HG03457 (cell line): ENCODE data around the gene LBR.
"Not testable (repeated sequence)": the region's sequence is repeated elsewhere in the genome, so short reads cannot be mapped to it uniquely, and the experiment has no call there.

ENCODE experiments used
- ATAC-seq: cut with Tn5 transposase; IDR thresholded peaks from one replicate; pipeline ENCODE4 v1.9.1; 2021; ENCODE audit warnings: moderate number of reproducible peaks; ENCODE audit not compliant: unreplicated experiment

The LBR gene

DNA sequence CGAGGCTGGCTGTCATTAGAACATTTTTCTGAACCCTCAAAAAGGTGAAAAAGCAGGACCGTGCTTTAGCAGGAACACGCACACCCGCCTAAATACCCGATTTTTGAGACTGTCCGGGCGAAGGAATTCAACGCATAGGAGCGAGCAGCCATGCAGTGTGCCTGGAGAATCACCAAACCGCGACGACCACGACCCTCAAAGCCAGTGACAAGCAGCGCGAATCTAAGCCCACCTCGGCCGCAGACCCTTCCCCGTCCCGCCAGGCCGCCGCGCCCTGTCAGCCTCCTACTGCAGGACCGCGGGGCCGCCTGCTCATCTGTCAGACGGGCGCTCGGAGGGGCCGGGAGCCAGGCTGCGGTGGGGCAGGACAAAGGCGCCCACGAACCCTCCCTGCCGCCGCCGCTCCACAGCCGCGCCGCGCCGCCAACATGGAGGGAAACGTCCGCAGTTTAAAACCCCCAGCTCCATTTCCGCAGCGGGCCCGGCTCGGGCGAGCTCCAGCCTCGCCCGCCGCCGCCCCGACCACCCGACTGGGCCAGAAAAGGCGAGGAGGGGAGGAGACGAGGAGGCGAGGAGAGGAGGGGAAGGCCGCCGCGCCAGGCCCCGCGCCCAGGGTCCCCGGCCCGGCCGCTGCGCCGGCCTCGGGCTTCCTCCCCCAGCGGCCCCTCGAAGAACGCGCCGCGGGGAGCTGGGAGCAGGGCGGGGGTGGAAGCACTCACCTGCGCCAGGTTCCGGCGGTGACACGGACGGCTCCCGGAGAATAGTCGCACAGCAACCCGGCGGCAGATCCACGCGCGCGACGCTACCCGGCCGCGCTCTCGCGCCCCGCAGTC lies at the start of gene LBR:
Gene LBR, minus strand, starts transcription at position 804 of the 833 bp plus-strand sequence. CDS start 3,963 bp downstream, outside the sequence.
- peak; percentile 21 for ATAC-seq

DNA sequence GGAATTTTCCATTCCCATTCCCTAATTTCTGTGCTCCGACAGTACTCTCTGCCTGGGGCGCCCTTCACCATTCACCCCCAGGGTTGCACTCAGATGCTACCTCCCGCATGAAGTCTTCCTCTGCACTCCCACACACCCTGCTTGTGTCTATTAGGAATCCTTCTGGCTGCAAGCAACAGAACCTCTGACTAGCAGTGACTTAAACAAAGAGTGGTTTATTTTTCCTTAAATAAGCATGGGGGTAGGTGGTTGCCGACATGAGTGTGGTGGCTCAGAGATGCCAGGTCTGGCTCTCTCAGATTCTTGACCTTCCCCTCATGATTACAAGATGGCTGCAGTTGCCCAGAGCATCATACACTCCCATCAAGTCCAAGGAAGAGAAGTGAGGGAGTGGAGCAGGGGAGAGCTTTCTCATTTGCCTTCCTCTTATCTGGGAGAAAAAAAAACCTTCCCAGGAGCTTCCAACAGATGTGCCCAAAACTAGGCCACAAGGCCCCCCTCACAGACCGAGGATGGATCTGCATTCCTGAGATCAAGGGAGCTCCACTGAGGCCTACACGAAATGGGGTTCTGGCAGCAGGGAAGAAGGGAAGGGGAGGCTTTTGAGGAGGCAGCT lies 49.6 kb upstream of the LBR start:
- no peak for ATAC-seq

DNA sequence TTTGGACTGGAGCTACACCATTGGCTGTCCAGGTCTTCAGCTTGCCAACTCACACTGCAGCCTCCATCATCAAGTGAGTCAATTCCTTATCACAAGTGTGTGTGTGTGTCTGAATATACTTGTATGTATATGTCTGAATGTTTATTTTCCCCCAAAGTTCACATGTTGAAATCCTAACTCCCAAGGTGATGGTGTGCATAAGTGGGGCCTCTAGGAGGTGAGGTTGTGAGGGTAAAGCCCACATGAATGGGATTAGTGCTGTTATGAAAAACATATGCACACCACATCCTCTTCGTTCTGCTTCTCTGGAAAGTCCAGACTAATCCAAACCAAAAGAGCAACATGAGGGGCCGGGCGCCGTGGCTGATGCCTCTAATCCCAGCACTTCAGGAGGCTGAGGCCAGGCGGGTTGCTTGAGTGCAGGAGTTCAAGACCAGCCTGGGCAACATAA lies 48.7 kb upstream of the LBR start:
- ATAC-seq, result no peak

DNA sequence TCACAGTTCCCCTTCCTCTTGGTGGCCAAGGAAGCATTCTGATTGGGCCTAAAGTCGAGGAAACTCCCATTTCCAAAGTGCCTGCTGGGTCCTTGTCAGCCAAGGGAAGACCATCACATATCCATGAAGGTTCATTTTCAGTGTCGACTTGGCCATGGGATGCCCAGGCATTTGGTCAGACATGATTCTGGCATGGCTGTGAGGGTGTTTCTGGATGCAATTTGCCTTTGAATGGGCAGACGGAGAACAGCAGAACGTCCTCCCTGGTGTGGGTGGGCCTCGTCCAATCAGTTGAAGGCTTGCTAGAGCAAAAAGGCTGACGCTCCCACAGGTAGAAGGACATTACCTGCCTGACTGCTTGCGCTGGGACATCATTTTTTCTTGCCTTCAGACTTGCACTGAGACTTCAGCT lies 48.3 kb upstream of the LBR start:
- ATAC-seq, result no peak

DNA sequence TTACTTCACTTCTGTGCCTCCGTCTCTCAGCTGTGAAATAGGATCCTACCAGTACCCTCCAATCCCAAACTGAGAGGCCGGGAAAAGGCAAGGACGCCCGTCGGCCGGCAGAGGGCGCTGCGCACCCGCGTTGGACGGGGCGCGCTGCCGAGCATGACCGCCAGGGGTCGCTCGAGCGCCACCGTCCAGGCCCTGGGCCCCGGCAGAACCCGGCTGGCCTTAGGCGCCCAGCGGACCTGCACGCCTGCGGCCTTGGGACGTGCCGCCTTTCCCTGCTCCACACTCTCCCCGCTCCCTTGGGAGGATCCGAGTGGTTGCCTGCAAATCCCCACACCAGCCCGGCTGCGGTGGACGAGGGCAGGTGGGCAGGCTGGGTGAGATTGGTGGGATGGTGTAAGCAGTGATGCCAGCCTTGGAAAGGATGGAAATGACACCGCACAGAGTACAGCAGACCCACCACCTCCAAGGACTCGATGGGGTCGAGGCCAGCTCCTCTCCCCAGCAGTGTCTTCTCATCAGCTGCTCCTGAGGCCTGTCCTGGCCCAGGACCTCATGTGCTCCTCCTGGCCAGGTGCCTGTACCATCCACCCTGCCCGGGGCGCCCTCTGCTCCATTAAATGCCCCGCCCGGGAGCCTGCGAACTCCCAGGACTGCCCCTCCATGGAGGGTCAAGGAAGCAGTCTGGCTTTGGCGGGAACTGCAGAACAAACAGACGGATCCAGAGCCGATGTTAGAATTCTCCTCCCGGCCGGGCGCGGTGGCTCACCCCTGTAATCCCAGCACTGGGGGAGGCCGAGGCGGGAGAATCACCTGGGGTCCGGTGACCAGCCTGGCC lies 47.4 kb upstream of the LBR start:
- ATAC-seq, result peak; percentile 58

DNA sequence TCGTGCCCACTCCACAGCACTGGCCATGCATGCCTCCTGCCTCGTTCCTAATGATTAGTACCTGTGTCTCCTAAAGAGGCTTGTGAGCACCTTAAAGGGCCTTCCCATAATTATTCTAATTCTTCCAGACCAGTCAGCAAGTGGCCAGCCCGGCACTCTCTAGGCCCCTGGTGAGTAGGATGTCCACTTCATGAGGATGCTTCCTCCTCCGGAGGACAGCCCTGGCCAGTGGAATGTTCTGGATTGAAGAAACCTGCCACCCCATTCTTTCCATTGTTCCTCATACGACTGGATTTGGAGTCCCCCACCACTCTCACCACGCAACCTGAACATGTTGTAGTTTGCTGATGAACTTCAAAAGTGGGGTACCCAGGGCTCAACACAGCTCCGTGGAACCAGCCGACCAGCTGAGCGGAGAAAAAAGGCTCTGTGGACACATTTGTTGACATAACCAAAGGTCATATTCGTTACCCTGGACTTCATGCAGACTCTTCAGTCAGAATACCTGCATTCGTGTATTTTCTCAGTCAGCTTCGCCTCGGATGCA lies 46.7 kb upstream of the LBR start:
- ATAC-seq, result no peak

DNA sequence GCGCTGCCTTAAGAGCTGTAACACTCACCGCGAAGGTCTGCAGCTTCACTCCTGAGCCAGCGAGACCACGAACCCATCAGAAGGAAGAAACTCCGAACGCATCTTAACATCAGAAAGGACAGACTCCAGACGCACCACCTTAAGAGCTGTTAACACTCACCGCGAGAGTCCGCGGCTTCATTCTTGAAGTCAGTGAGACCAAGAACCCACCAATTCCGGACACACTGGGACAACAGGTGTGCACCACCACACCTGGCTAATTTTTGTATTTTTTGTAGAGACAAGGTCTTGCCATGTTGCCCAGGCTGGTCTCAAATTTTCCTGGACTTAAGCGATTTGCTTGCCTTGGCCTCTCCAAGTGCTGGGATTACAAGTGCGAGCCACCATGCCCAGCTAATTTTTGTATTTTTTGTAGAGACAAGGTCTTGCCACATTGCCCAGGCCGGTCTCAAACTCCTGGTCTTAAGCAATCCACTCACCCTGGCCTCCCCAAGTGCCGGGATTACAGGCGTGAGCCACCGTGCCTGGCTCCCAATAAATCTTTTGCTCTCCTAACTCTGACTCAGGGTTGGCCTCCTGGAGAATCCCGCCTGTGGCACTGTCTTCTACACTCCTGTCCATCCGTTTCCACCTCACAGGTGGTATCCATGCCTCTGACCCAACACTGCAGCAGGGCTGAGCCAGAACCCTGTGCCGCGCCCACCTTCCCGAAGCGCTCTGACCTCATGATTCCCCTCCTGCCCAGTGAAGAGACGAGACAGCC lies 46.0 kb upstream of the LBR start:
- ATAC-seq, result not testable (repeated sequence)

DNA sequence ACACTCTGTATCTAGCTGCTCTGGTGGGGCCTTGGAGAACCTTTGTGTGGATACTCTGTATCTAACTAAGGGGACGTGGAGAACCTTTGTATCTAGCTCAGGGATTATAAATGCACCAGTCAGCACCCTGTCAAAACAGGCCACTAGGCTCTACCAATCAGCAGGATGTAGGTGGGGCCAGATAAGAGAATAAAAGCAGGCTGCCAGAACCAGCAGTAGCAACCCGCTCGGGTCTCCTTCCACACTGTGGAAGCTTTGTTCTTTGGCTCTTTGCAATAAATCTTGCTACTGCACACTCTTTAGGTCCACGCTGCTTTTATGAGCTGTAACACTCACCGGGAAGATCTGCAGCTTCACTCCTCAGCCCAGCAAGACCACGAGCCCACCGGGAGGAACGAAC lies 45.4 kb upstream of the LBR start:
- not testable (repeated sequence) for ATAC-seq

DNA sequence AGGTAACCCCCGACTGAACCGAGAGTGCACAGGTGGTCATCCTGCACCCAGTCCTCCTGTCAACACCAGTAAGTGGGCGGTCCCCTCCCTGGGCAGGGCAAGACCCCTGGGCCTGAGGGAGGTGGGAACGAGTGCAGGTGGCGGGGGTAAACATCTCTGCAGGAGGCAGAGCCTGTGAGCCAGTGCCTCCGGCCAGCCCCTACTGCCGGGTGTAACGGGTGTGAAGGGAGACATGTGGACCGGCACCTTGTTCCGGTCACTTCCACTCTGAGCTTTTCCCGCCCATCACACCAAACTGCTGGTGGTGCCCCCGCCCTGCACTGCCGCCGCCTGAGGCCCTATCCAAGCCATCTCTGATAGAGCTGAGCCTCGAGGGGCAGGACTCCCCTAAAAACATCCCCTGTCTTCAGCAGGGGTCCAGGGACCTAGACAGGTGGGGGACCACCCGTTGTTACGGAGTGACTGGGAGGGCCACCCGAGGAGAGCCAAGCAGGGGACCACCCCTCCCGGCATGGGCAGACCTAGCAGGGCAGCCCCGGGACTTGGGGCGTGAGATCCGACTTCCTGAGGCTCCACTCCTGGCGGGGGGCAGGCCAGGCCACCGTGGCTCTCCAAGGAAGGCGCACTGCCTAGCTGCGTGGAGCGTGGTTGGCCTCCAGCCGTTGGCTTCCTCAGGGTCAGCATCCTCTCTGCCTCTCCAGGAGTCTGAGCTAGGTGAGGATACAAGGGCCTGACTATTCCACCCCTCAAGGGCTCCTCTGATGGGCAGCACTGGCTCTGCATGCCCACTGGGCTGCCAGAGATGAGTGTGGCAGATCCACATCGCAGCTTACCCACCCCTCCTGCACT lies 43.8 kb upstream of the LBR start:
- ATAC-seq, result no peak

DNA sequence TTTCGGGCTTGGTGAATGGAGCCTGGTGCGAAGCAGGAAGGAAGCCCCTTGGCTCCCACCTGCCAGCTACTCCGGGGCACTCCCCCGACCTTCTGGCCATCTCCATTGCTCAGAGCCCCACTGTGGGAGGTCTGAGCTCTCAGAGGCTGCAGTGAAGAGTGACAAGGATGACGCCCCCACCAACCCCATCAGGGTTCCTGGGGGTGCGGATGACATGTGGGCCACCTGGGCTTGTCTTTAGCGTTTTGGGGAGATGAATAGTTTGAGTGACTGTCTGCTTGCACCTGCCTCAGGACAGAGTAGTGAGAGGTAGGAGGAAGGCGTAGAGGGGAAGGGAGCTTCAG lies 43.2 kb upstream of the LBR start:
- ATAC-seq, result no peak

DNA sequence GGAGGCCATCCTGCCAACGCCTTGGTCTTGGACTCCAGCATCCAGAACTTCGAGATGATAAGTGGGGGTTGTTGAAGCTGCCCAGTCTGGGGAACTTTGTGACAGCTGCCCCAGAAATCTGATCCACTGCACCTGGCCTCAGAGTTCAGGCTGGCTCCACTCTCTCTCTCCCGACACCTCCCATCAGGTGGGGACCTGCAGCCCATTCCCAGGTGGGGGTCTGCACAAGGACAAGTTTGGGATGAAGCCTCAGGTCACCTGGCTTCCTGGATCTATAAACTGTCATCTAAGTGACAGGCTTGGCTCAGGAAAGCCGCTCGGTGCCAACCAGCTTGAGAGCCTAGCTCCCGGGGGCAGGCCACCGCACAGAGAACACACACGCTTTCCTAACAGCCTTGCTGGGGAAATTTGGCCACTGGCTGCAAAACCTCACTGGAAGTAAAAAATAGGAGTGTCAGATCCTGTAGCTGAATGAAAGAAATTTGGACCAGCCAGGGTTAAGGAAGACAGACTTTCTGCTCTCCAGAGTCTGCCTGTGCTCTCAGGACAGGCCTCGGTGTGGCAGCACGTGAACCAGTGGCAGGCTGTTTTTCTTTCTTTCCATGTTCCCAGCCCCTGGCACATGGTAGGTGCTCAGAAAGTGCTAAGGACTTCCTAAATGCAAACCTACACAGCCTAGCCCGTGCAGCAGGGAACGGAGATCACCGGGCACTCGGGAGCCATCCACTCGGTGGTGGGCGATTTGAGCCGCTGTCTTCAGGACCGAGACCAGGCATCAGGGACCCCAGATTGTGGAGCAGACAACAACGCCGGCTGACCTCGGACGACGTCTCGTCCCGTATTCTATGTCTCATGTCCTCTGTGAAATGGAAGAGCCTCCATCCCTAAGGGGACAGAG lies 42.6 kb upstream of the LBR start:
- no peak for ATAC-seq

DNA sequence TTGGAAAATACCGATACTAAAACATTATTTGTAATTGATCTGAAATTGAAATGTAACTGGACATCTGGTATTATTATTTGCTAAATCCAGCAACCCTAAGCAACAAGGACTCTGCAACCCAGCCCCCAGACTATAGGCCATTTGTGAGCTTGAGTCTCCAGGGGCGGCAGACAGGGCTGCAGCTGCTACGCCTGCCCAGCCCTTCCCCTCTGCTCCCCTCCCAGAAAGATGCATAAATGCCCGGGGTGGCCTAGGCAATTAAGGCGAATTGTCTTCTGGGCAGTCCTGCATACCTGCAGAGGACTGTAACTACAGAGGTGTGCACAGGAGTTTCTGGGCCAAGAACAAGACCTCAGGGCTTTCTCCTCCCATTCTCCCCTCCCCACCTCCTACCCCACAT lies 41.2 kb upstream of the LBR start:
- ATAC-seq, result no peak

DNA sequence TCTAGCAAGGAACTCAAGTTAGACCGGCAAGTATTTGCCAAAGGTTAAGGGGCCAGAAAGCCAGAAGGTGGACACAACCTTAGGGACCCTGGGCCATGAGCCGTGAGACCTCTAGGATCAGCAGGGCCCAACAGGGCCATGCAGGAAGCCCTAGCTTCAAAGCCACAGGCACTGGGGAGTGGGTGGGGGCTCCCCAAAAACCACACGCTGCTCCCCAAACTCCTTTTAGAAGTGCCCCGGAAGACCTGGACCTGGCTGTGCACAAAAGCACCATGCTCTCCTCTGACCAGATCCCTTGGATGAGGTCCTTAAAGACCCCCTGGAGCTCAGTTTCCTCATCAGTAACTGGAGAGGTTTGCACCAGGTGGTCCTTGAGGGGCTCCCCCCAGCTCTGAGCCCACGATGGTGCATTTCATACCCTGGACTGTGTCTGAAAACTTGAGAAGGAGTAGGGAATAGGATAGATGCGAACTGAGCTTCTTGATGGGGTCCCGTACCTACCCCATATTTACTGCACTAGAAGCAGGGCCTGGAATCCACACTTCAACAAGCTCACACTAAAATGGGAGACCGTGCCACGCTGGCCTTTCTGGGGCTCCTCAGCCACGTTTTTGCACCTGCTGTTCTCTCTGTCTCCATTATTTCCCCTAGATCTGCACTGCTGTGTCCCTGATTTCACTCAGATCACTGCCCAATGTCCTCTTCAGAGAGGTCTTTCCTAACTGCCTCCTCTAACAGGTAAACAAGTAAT lies 40.6 kb upstream of the LBR start:
- ATAC-seq, result no peak

DNA sequence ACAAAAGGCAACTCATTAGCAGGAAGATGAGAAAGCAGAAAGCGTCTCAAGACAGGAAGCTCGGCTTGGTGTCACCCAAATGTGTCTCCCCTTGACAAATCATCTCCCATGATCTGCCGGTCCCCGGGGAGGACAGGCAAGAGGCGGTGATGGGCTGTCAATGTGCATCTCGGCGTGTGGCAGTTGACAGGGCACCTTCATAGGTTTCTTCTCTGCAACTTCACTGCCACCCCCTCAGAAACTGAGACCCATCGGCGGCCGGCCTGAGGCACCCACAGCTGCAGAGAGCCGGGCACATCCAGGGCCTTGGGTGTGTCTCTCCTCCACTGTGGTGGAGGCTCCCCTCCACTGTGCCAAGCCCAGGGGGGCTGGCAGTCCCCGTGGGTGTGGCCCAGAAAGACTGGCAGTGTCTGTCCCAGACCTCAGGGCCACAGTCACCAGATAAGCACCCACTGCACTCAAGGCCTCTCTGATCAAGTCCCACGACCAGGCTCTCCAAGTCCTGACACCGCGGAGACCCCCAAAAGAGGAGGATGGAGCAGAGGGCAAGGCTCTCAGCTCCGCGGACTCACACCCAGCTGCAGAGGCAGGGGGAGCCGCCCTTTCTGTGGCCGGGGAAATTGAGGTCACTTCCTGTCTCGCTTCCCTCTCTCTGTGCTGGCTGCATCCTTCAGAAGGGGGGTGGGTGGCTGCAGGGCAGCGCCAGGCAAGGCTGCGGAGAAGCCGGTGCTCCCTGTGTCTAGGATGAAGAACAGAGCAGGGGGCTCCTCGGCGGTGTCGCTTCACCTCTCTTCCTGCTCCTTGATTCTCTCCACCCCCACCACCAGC lies 39.6 kb upstream of the LBR start:
- ATAC-seq, result peak; percentile 97

DNA sequence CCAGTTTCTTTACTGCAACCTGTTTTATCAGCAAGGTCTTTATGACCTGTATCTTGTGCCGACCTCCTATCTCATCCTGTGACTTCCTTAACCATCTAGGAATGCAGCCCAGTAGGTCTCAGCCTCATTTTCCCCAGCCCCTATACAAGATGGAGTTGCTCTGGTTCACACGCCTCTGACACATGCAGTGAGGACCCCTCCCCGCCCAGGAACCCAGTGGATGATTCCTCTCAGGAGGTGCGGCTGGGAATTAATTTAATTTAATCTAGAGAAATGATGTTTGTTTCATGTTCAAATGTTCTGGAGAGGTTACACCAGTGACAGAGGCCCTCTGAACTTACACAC lies 39.0 kb upstream of the LBR start:
- ATAC-seq, result no peak

DNA sequence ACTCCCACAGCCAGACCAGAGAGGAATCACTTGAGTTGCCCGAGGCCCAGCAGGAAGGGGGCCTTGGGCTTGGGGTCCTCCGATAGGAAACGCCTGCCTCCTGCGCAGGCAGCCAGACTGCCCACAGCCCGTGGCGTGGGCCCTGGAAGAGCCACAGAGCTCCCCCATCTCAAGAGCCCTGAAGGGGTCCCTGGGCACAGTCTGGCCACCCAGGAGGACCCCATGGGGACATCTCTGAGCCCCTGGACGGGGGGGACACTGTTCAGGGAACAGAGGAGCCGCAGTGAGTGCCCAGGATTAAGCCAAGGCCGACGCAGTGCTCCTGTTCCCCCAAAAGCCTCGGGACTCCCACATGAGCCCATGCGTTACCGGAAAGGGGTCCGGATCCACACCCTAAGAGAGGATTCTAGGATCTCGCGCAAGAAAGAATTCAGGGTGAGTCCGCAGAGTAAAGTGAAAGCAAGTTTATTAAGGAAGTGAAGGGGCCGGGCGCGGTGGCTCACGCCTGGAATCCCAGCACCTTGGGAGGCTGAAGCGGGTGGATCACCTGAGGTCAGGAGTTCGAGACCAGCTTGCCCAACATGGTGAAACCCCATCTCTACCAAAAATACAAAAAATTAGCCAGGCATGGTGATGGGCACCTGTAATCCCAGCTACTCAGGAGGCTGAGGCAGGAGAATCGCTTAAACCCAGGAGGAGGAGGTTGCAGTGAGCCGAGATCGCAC lies 38.1 kb upstream of the LBR start:
- no peak for ATAC-seq
